ENCODE data around the gene BTRC.

BTRC gene

GRCh38 chr10:101568054-101568745 lies 214.2 kb downstream of the BTRC start:
- TF ChIP-seq ZC3H10 (CRISPR knock-in tag; IDR thresholded peaks at IDR 0.05) (no peak), TCF4 (CRISPR knock-in tag; IDR thresholded peaks at IDR 0.05; ENCODE audit: borderline replicate concordance) (no peak), BACH2 (CRISPR knock-in tag; IDR thresholded peaks at IDR 0.05; ENCODE audit: borderline replicate concordance) (no peak), ARNTL (CRISPR knock-in tag; IDR thresholded peaks at IDR 0.05; ENCODE audit: borderline replicate concordance, low read depth) (no peak), TOX (CRISPR knock-in tag; IDR thresholded peaks at IDR 0.05; ENCODE audit: borderline replicate concordance) (no peak), GLIS3 (CRISPR knock-in tag; IDR thresholded peaks at IDR 0.05) (no peak), OSR1 (CRISPR knock-in tag; IDR thresholded peaks at IDR 0.05) (no peak), PATZ1 (CRISPR knock-in tag; IDR thresholded peaks at IDR 0.05; ENCODE audit: borderline replicate concordance) (no peak), RARB (CRISPR knock-in tag; IDR thresholded peaks at IDR 0.05) (no peak), POU6F1 (CRISPR knock-in tag; IDR thresholded peaks at IDR 0.05; ENCODE audit: borderline replicate concordance, low read depth) (no peak), PPARA (CRISPR knock-in tag; IDR thresholded peaks at IDR 0.05; ENCODE audit: borderline replicate concordance) (no peak), ZNF565 (CRISPR knock-in tag; conservative IDR thresholded peaks at IDR 0.05; ENCODE audit: low read depth) (no peak), ZFP3 (CRISPR knock-in tag; IDR thresholded peaks at IDR 0.05) (no peak), CSRNP3 (CRISPR knock-in tag; IDR thresholded peaks at IDR 0.05) (no peak), ZFP30 (CRISPR knock-in tag; IDR thresholded peaks at IDR 0.05) (no peak), CSDC2 (CRISPR knock-in tag; IDR thresholded peaks at IDR 0.05) (no peak)
- ATAC-seq: no peak

- no peak for ATAC-seq
Observed at GRCh38 chr10:101569323-101569621, 215.3 kb downstream of the BTRC start.

More at GRCh38 chr10:101569323-101569621, 215.3 kb downstream of the BTRC start:
- TF ChIP-seq ZFP30 (CRISPR knock-in tag; IDR thresholded peaks at IDR 0.05) (no peak), TOX (CRISPR knock-in tag; IDR thresholded peaks at IDR 0.05; ENCODE audit: borderline replicate concordance) (no peak), ZNF8 (CRISPR knock-in tag; IDR thresholded peaks at IDR 0.05) (no peak), RARB (CRISPR knock-in tag; IDR thresholded peaks at IDR 0.05) (no peak), CREB5 (CRISPR knock-in tag; IDR thresholded peaks at IDR 0.05; ENCODE audit: low read depth) (no peak), PATZ1 (CRISPR knock-in tag; IDR thresholded peaks at IDR 0.05; ENCODE audit: borderline replicate concordance) (no peak), TSHZ2 (CRISPR knock-in tag; IDR thresholded peaks at IDR 0.05) (no peak), ARNTL (CRISPR knock-in tag; IDR thresholded peaks at IDR 0.05; ENCODE audit: borderline replicate concordance, low read depth) (no peak)
